ENCODE data around the gene PTGDR2.

Gene PTGDR2

DNA sequence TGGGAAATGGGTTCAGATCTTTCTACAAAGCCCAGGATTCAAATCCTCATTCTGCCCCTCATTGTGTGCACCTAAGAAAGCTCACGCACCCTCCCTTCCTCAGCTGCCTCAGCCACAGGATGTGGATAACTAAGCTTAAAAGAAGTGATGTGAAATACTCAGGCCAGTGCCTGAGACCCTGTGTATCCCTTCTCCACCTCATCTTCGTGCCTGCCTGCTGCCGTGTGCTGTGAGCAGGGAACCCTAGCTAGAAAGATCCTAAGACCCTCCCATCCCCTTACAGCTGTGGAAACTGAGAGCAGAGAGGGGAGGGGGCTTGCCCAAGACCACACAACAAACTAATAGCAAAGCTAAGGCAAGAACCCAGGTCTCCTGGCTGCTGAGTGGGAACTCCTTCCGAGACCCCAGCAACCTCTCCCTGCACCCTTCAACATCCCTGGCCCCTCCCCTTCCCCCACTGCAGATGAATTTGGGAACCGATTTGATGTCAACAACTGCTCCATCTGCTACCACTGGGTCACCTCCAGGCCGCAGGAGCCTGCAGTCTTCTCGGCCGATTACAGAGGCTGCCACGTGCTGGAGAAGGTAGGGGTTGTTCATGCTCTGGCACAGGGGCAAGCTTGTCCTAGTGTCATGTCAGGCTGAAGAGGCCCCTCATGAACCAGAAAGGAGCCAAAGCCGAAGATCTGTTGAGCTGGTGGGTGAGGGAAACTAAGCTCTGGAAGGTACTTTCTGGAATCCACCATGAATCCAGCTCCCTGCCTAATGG, 13.1 kb upstream of the PTGDR2 start:
- H3K4me3 ChIP-seq (ENCODE audit: low read depth, low read length), result no peak overlapping the region
- TF ChIP-seq POLR2A (IDR thresholded peaks at IDR 0.05; ENCODE audit: extremely low read depth, insufficient read length) (no peak), MYC (IDR thresholded peaks at IDR 0.05; ENCODE audit: low read depth, low read length) (no peak)
- TF ChIP-seq, protein P1, sequence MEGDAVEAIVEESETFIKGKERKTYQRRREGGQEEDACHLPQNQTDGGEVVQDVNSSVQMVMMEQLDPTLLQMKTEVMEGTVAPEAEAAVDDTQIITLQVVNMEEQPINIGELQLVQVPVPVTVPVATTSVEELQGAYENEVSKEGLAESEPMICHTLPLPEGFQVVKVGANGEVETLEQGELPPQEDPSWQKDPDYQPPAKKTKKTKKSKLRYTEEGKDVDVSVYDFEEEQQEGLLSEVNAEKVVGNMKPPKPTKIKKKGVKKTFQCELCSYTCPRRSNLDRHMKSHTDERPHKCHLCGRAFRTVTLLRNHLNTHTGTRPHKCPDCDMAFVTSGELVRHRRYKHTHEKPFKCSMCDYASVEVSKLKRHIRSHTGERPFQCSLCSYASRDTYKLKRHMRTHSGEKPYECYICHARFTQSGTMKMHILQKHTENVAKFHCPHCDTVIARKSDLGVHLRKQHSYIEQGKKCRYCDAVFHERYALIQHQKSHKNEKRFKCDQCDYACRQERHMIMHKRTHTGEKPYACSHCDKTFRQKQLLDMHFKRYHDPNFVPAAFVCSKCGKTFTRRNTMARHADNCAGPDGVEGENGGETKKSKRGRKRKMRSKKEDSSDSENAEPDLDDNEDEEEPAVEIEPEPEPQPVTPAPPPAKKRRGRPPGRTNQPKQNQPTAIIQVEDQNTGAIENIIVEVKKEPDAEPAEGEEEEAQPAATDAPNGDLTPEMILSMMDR (IDR thresholded peaks at IDR 0.05; ENCODE audit: low read depth, low read length), result no peak
- TF ChIP-seq, protein P2, sequence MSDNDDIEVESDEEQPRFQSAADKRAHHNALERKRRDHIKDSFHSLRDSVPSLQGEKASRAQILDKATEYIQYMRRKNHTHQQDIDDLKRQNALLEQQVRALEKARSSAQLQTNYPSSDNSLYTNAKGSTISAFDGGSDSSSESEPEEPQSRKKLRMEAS (IDR thresholded peaks at IDR 0.05; ENCODE audit: low read depth, low read length), result no peak
- DNase-seq (ENCODE audit: low read depth), result no peak

DNA sequence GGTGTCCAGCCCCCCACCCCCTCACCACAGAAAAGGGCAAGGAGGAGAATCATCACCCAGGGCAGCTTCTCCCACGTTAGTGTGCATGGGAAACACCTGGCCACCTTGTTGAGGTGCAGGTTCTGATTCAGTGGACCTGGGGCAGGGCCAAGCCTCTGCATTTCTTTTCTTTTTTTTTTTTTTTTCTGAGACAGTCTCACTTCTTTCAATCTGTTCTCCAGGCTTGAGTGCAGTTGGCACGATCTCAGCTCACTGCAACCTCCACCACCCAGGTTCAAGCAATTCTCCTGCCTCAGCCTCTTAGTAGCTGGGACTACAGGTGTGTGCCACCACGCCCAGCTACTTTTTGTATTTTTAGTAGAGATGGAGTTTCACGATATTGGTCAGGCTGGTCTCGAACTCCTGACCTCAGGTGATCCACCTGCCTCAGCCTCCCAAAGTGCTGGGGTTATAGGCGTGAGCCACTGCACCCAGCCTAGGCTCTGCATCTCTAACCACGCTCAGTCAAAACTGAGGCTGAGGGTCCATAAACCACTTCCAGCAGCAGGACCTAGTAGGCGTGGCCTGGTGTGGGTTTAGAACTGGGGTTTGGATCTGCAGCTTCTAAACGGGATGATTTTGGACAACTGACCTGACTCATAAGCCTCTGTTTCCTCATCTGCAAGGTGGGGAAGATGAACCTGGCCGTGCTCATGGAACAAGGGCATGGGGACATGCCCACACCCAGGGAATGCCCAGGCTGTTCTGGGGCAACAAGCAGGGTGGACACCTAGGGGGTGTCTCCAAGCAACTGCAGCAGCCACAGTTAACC, 12.3 kb upstream of the PTGDR2 start:
- TF ChIP-seq, protein P1 (IDR thresholded peaks at IDR 0.05; ENCODE audit: low read depth, low read length), result no peak
- TF ChIP-seq, protein P2 (IDR thresholded peaks at IDR 0.05; ENCODE audit: low read depth, low read length), result no peak
- no peak for TF ChIP-seq MYC (IDR thresholded peaks at IDR 0.05; ENCODE audit: low read depth, low read length)
- no peak for TF ChIP-seq POLR2A (IDR thresholded peaks at IDR 0.05; ENCODE audit: extremely low read depth, insufficient read length)
- no peak for DNase-seq (ENCODE audit: low read depth)
- H3K4me3 ChIP-seq (ENCODE audit: low read depth, low read length), result no peak overlapping the region

DNA sequence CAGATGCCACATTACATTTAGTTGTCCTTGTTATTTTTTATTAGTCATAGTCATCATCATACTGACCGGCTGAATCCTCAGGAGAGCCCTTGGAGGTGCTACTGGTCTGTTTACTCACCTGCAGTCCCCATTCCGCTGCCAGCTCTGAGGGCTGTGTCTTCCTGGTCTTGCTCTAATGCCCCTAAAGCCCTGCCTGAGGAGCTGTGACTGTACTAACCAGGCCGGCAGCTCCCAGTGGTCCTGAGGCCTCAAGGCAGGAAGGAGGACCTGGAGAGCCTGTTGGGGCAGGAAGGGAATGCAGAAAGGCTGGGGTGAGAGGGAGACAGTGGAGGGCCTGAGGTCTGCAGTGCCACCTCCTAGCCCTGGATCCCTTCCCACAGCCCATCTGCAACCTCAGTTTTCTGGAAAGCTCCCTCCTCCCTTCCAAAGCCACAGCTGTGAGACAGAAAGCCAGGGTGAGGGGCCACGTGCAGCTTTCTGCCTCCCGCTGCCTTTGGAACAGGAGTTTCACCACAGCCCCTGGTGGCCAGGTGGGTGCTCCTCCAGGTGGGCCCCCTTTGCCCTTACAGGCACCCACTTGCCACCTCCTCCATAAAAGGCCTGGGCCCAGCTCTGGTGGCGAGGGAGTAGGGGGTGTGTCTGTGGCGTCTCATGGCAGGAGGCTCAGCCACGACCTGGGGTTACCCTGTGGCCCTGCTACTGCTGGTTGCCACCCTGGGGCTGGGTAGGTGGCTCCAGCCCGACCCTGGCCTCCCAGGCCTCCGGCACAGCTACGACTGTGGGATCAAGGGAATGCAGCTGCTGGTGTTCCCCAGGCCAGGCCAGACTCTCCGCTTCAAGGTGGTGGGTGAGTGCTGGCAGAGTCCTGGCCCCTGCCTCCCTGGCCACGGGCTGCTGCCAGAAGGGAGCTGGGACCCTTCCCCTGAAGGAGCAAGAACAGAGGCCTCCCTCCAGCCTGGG, 11.4 kb upstream of the PTGDR2 start, which contains the start of gene ZP1:
ZP1 (plus strand) TSS at position 632 of the 960 bp plus-strand sequence; CDS start at position 652, 20 bp downstream.
- no peak within 1 kb of the TSS for H3K4me3 ChIP-seq (ENCODE audit: low read depth, low read length)
- no peak for DNase-seq (ENCODE audit: low read depth)
- TF ChIP-seq, protein P2 (IDR thresholded peaks at IDR 0.05; ENCODE audit: low read depth, low read length), result no peak
- TF ChIP-seq POLR2A (IDR thresholded peaks at IDR 0.05; ENCODE audit: extremely low read depth, insufficient read length), result no peak
- TF ChIP-seq, protein P1 (IDR thresholded peaks at IDR 0.05; ENCODE audit: low read depth, low read length), result no peak
- no peak for TF ChIP-seq MYC (IDR thresholded peaks at IDR 0.05; ENCODE audit: low read depth, low read length)

DNA sequence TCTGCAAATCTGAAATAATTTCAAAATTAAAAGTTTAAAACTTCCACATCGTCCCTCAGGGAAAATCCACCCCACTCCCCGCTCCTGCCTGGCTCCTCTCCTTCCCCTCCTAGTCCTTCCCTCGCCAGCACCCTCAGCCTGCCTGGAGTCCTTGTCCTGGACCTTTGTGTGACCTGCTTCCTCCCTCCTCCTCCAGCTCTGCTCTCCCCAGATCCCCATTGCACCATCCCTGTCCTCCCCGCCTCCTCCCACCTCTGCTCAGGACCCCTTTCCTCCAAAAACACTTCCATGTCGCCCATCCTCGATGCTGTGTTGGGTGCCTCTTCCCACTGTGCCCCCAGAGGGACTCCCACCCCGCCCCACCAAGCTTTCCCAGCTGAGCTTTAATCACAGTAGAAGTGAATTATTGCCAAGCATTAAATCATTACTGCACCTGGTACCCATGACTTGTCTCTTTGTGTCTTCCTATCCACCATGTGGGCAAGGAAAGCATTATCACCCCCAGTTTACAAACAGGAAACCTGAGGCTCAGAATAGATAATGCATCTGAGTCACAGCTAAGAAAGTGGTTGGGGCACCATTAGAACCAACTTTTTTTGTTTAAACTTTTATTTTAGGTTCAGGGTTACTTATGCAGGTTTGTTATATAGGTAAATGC, 9.2 kb upstream of the PTGDR2 start:
- no peak for DNase-seq (ENCODE audit: low read depth)
- H3K4me3 ChIP-seq (ENCODE audit: low read depth, low read length), result no peak overlapping the region
- TF ChIP-seq POLR2A (IDR thresholded peaks at IDR 0.05; ENCODE audit: extremely low read depth, insufficient read length), result no peak
- TF ChIP-seq, protein P2 (IDR thresholded peaks at IDR 0.05; ENCODE audit: low read depth, low read length), result no peak
- TF ChIP-seq MYC (IDR thresholded peaks at IDR 0.05; ENCODE audit: low read depth, low read length), result no peak
- TF ChIP-seq, protein P1 (IDR thresholded peaks at IDR 0.05; ENCODE audit: low read depth, low read length), result no peak

Measured in NB4 (cell line).